ENCODE data around the gene LAT. TPM values are rescaled to one million over a fixed set of nuclear protein-coding genes. Genes with fewer than 3 reads are reported as not detected.
"Not testable (repeated sequence)": the region's sequence is repeated elsewhere in the genome, so short reads cannot be mapped to it uniquely, and the experiment has no call there.

Gene LAT
- total RNA-seq, 2 experiments from 2014 or later = 333 to 341 TPM

DNA sequence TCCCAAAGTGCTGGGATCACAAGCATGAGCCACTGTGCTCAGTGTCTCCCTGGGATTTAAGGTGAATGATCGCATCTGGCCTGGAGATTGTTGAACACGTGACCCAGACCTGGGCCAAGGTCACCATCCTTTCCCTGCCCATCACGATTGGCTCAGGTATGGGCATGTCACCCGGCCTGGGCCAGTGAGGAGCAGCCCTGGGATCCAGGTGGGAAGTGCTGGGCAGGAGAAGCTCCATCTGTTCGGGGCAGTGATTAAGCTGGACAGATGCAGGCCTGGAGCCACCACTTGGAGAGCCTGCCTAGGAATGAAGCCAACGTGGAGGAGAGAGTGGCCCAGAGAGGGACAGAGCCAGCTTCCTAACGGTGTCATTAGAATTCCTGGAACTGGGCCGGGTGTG, 6.8 kb downstream of the LAT start:
- peaks cover 53% of the 10 kb centered on the region for H3K4me1 Mint-ChIP-seq
- no peak overlapping the region for H3K4me3 Mint-ChIP-seq
- H3K27me3 Mint-ChIP-seq = no peaks in the 10 kb centered on the region
- peaks cover 7% of the 10 kb centered on the region for H3K9me3 Mint-ChIP-seq
- ChIA-PET CTCF (no interaction called here), POLR2A (interaction anchor here (1.1 to 1.8 kb wide), 3 partner anchors 16 to 19 kb away, joined by 3 to 5 read pairs (median 3); partner anchors contain the start of gene SPNS1)
- no peak for DNase-seq
- peak overlapping the region; percentile 4 for H3K27ac Mint-ChIP-seq
- H3K36me3 Mint-ChIP-seq (ENCODE audit: low read depth) = peaks cover 52% of the 10 kb centered on the region

DNA sequence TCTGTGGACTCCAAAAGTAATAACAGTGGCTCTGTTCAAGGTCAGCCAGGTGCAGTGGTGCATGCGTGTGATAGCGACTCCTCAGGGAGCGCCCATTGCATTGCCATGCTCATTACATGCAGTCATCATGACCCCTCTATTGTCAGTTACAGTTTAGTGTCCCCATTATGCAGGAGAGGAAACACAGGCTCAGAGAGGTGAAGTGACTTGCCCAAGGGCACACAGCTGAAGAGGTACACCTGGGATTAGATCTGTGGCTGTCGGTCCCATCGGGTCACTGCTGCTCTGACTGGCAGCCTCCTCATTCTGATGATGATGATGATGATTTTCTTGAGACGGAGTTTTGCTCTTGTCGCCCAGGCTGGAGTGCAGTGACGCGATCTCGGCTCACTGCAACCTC, 7.6 kb downstream of the LAT start:
- DNase-seq = no peak
- no peaks in the 10 kb centered on the region for H3K27me3 Mint-ChIP-seq
- H3K27ac Mint-ChIP-seq = peak overlapping the region; percentile 55
- no peak overlapping the region for H3K4me3 Mint-ChIP-seq
- H3K36me3 Mint-ChIP-seq (ENCODE audit: low read depth) = peaks cover 44% of the 10 kb centered on the region
- peaks cover 47% of the 10 kb centered on the region for H3K4me1 Mint-ChIP-seq
- H3K9me3 Mint-ChIP-seq = peaks cover 1% of the 10 kb centered on the region
- ChIA-PET CTCF (interaction anchor here (0.8 kb wide), 1 partner anchor 12 kb away, joined by 3 read pairs; no protein-coding TSS in a partner anchor), POLR2A (interaction anchor here (1.1 to 1.8 kb wide), 3 partner anchors 8 to 18 kb away, joined by 3 to 6 read pairs (median 5); partner anchors contain the start of genes LAT and SPNS1)

DNA sequence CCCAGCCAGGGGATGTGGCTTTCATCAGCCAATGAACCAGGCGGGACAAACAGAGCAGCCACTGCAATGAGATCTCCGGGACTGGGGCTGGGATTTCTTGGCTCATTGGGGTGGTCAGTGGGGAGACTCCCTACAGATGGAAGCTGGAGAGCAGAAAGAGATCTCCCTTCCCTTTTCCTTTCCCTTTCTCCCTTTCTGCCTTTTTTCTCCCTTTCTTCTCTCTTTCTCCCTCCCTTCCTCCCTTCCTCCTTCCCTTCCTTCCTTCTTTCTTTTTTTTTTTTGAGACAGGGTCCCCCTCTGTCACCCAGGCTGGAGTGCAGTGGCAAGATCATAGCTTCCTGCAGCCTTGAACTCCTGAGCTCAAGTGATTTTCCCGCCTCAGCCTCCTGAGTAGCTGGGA, 14.0 kb downstream of the LAT start:
- Mint-ChIP-seq H3K36me3 (ENCODE audit: low read depth) (no peaks in the 10 kb centered on the region), H3K9me3 (no peaks in the 10 kb centered on the region), H3K27me3 (no peaks in the 10 kb centered on the region), H3K4me1 (peaks cover 2% of the 10 kb centered on the region), H3K27ac (no peak overlapping the region), H3K4me3 (no peak overlapping the region)
- no peak for DNase-seq
- ChIA-PET CTCF (interaction anchor here (0.8 kb wide), 1 partner anchor 12 kb away, joined by 3 read pairs; no protein-coding TSS in a partner anchor), POLR2A (interaction anchor here (1.2 to 2.9 kb wide), 4 partner anchors 9 to 13 kb away, joined by 3 to 11 read pairs (median 4); no protein-coding TSS in a partner anchor)

DNA sequence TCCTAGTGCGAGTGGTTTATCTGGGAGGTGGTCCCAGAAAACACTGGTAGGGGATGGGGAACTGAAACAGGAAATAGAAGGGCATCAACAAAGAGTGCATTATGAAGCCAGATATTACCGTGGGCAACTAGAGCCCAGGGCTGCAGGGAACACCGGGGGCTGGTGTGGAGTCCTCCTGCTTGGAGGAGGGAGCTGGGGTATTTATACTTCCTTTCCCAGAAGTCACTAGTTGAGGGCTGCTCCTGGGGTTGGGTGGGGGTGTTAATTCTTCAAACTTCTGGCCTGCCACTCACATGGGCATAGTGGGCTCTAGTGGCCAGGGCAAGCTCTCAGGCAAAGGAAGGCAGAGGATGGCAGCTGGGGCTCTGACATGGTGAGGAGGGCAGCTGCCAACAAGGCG, 14.7 kb downstream of the LAT start:
- H3K9me3 Mint-ChIP-seq = no peaks in the 10 kb centered on the region
- CTCF ChIA-PET = interaction anchor here (1.0 to 2.1 kb wide), 2 partner anchors 11 to 55 kb away, joined by 3 to 5 read pairs; no protein-coding TSS in a partner anchor
- no peaks in the 10 kb centered on the region for H3K36me3 Mint-ChIP-seq (ENCODE audit: low read depth)
- H3K4me3 Mint-ChIP-seq = no peak overlapping the region
- H3K4me1 Mint-ChIP-seq = peaks cover 4% of the 10 kb centered on the region
- H3K27me3 Mint-ChIP-seq = no peaks in the 10 kb centered on the region
- POLR2A ChIA-PET = interaction anchor here (0.8 to 2.9 kb wide), 4 partner anchors 8 to 74 kb away, joined by 3 to 11 read pairs (median 4); partner anchors contain the start of gene RABEP2
- no peak for DNase-seq
- H3K27ac Mint-ChIP-seq = no peak overlapping the region

DNA sequence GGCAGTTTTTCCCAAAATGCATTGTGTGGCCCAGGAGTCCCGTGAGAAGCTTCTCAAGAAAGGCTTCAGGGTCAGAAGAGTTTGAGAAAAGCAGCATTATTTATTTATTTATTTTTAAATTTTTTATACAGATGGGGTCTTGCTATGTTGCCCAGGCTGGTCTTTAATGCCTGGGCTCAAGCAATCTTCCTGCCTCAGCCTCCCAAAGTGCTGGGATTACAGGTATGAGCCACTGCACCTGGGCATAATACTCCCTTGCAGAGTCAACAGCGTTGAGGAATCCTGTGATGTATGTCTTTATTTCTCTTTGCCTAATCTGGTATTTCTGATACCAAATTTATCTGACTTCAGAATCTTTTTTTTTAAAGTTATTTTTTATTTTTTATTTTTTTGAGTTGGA, 15.2 kb downstream of the LAT start:
- POLR2A ChIA-PET = interaction anchor here (0.8 to 2.9 kb wide), 4 partner anchors 8 to 75 kb away, joined by 3 to 11 read pairs (median 4); partner anchors contain the start of gene RABEP2
- Mint-ChIP-seq H3K4me3 (no peak overlapping the region), H3K36me3 (ENCODE audit: low read depth) (no peaks in the 10 kb centered on the region), H3K27me3 (no peaks in the 10 kb centered on the region), H3K9me3 (no peaks in the 10 kb centered on the region), H3K4me1 (peaks cover 5% of the 10 kb centered on the region), H3K27ac (no peak overlapping the region)
- CTCF ChIA-PET = interaction anchor here (1.0 to 2.1 kb wide), 2 partner anchors 11 to 55 kb away, joined by 3 to 5 read pairs; no protein-coding TSS in a partner anchor
- DNase-seq = no peak

DNA sequence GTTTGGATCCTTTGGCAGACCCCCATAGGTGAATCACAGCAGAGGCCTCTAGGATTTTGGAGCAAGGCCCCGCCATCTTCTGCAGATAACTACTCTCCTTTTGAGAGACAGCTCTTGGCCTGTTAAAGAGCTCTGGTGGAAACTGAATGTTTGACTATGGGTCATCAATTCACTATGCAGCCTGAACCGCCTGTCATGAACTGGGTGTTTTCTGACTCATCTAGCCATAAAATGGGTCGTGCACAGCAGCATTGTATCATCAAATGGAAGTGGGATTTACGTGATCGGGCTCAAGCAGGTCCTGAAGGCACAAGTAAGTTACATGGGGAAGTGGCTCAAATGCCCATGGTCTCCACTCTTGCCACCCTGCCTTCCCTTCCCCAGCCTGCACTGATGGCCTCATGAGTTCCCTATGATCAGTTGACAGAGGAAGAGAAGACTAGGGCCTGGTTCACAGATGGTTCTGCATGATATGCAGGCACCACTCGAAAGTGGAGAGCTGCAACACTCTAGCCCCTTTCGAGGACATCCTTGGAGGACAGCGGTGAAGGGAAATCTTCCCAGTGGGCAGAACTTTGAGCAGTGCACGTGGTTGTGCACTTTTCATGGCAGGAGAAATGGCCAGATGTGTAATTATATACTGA, 19.8 kb downstream of the LAT start:
- peaks cover 32% of the 10 kb centered on the region for H3K4me1 Mint-ChIP-seq
- DNase-seq; H3K27ac Mint-ChIP-seq; H3K27me3 Mint-ChIP-seq; POLR2A ChIA-PET; CTCF ChIA-PET; H3K36me3 Mint-ChIP-seq (ENCODE audit: low read depth); H3K9me3 Mint-ChIP-seq; H3K4me3 Mint-ChIP-seq: not testable (repeated sequence)

DNA sequence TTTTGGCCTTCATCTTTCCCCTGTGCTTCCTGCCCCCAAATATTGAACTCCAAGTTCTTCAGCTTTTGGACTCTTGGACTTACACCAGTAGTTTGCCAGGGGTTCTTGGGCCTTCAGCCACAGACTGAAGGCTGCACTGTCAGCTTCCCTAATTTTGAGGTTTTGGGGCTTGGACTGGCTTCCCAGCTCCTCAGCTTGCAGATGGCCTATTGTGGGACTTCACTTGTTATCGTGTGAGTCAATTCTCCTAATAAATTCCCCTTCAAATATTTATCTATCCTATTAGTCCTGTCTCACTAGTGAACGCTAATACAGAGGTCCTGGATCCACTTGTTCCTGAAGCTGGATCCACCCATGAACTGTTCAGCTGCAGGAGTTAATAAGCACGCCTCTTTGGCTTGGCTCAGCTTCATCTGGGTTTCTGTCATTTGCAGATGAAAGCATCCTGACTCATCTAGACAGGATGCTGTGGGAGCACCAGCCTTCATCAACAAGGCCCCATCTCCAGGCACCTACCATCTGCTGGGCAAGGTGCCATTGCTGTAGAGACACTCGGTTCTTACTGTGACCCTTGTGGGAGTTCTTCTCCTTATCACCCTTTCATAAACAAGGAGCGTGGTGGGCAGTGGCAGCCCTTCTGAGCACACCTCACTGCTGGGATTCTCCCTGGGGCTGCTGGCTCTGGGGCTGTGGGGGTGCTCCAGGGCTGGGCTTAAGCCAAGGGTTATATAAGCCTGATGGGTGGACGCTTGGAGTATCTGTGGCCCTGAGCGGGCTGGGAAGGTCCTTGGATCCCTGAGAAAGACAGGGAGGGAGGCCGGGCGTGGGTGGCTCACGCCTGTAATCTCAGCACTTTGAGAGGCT, 23.1 kb downstream of the LAT start:
- peak; percentile 80 for DNase-seq
- POLR2A ChIA-PET = interaction anchor here (0.6 to 3.2 kb wide), 10 partner anchors 9 to 919 kb away, joined by 3 to 44 read pairs (median 6); partner anchors contain the start of gene LAT
- CTCF ChIA-PET = interaction anchor here (0.9 to 1.7 kb wide), 3 partner anchors 19 to 30 kb away, joined by 3 to 4 read pairs (median 3); no protein-coding TSS in a partner anchor
- Mint-ChIP-seq H3K27me3 (no peaks in the 10 kb centered on the region), H3K4me1 (peaks cover 51% of the 10 kb centered on the region), H3K36me3 (ENCODE audit: low read depth) (no peaks in the 10 kb centered on the region), H3K27ac (peak overlapping the region; percentile 88), H3K4me3 (no peak overlapping the region), H3K9me3 (no peaks in the 10 kb centered on the region)

DNA sequence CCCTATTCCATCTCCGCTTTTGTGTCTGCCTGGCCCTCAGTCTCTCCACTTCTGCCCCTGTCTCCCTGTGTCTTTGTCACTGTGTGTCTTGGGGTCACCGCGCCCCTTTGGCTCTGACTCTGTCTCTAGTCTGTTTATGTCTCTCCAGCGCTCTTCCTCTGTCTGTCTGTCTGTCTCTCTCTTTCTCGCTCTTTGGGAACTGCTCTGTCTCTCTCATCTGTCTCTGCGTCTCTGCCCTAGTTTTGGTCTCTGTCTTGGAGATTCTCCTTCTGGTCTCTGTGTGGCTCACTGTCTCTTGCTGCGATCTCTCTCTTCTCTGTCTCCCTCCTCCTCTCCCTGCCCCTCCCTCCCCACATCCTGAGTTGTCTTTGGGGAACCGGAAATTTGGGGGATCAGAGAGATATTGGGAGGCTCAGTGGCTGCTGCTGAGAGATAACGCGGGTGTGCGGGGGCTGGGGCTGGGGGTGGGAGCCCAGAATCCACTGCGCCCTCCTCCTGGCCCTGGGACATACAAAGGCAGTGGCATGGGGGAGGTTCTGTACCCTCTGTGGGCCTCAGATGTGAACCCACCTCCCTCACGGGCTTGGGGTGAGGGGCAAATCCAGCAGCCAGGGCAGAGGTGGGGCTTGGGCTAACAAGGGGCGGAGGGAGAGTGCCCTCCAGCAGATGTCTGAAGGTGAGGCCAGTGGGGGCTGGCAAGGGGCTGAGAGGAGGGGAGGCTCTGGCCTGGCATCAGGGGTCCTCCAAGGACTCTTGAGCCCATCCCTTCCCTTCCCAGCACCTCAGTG, 24.4 kb downstream of the LAT start:
- H3K4me3 Mint-ChIP-seq = peak overlapping the region; percentile 61
- peaks cover 59% of the 10 kb centered on the region for H3K4me1 Mint-ChIP-seq
- ChIA-PET CTCF (interaction anchor here (0.7 to 1.7 kb wide), 3 partner anchors 15 to 744 kb away, joined by 3 to 4 read pairs (median 4); no protein-coding TSS in a partner anchor), POLR2A (interaction anchor here (0.6 to 3.2 kb wide), 4 partner anchors 11 to 66 kb away, joined by 3 to 44 read pairs (median 7); partner anchors contain the start of gene LAT)
- DNase-seq = peak; percentile 44
- peak overlapping the region; percentile 88 for H3K27ac Mint-ChIP-seq
- no peaks in the 10 kb centered on the region for H3K27me3 Mint-ChIP-seq
- no peaks in the 10 kb centered on the region for H3K36me3 Mint-ChIP-seq (ENCODE audit: low read depth)
- no peaks in the 10 kb centered on the region for H3K9me3 Mint-ChIP-seq

DNA sequence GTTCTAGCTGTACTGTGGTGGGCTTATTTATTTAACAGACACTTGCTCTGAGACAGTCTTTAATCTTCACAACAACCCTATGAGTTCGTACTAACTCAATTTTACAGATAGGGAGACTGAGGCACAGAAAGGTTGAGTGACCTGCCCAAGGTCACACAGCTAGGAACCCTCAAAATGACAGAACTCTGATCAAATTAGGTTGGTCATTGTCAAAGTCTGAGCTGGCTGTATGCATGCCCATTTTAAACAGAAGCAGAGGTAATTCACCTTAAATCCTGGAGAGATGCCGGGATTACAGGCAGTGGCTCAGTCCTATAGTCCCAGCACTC, 24.9 kb downstream of the LAT start:
- H3K9me3 Mint-ChIP-seq = no peaks in the 10 kb centered on the region
- H3K27ac Mint-ChIP-seq = peak overlapping the region; percentile 88
- POLR2A ChIA-PET = interaction anchor here (1.0 to 1.5 kb wide), 2 partner anchors 18 to 23 kb away, joined by 3 to 5 read pairs; no protein-coding TSS in a partner anchor
- H3K4me3 Mint-ChIP-seq = no peak overlapping the region
- H3K36me3 Mint-ChIP-seq (ENCODE audit: low read depth) = no peaks in the 10 kb centered on the region
- H3K27me3 Mint-ChIP-seq = no peaks in the 10 kb centered on the region
- CTCF ChIA-PET = interaction anchor here (1.1 to 1.2 kb wide), 2 partner anchors 16 to 19 kb away, joined by 3 to 4 read pairs; no protein-coding TSS in a partner anchor
- H3K4me1 Mint-ChIP-seq = peaks cover 61% of the 10 kb centered on the region
- DNase-seq = no peak

DNA sequence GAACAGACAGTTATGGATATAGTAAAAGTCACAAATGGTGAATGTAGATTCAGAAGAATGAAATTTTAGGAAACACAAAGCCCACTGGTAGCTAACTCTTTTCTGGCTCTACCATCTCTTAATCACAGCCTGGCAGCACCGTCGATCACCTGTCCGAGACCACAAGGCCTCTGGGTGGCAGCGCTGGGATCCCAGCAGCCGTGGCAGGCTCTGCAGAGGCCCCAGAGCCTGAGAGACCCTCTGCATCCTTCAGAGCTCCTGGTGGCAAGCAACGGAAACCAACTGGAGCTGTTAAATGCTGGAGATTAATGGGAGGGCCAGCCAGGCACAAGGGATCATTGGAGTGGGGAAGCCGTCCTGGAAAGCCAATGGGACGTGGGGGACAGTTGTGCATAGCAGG, 26.3 kb downstream of the LAT start:
- H3K4me3 Mint-ChIP-seq = no peak overlapping the region
- no peaks in the 10 kb centered on the region for H3K9me3 Mint-ChIP-seq
- H3K27ac Mint-ChIP-seq = peak overlapping the region; percentile 47
- peaks cover 58% of the 10 kb centered on the region for H3K4me1 Mint-ChIP-seq
- no peaks in the 10 kb centered on the region for H3K36me3 Mint-ChIP-seq (ENCODE audit: low read depth)
- DNase-seq = no peak
- ChIA-PET POLR2A (interaction anchor here (1.7 kb wide), 1 partner anchor 10 kb away, joined by 4 read pairs; no protein-coding TSS in a partner anchor), CTCF (interaction anchor here (0.7 to 0.8 kb wide), 3 partner anchors 11 to 1772 kb away, joined by 3 read pairs; no protein-coding TSS in a partner anchor)
- H3K27me3 Mint-ChIP-seq = no peaks in the 10 kb centered on the region

DNA sequence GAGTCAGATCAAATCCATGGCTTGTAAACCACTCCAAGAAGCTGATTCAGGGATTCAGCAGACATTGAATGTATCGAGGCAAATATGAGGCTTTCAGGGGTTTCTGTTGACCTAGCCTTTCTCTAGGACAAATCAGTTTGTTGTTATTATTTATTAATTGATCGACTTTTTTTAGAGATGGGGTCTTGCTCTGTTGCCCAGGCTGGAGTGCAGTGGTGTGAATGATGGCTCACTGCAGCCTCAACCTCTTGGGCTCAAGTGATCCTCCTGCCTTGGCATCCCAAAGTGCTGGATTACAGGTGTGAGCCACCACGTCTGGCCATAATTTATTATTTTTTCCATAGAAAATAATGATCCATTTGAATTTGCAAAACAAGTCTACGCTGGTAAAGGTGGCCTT, 27.0 kb downstream of the LAT start:
- Mint-ChIP-seq H3K36me3 (ENCODE audit: low read depth) (no peaks in the 10 kb centered on the region), H3K4me1 (peaks cover 54% of the 10 kb centered on the region), H3K27ac (no peak overlapping the region), H3K9me3 (no peaks in the 10 kb centered on the region), H3K4me3 (no peak overlapping the region), H3K27me3 (no peaks in the 10 kb centered on the region)
- CTCF ChIA-PET = interaction anchor here (0.8 kb wide), 1 partner anchor 13 kb away, joined by 3 read pairs; no protein-coding TSS in a partner anchor
- POLR2A ChIA-PET = interaction anchor here (1.7 kb wide), 1 partner anchor 9 kb away, joined by 4 read pairs; no protein-coding TSS in a partner anchor
- DNase-seq = no peak

All from activated CD4-positive, alpha-beta memory T cell treated with anti-CD3 and anti-CD28 coated beads, Interleukin-2, amount 10 ng/mL, durations not matched to agents 7 days and 5 days (primary cell).